HL-60 (cell line): Measurements from ENCODE around the gene RNF112.

Experiments used
- DNase-seq, 2 experiments: peaks; one replicate each; pipeline ENCODE4 v3.0.0-alpha.2; 2010 to 2020; ENCODE audit warnings: low read depth in 1 of 2, low spot score in 1 of 2
- H3K27ac ChIP-seq: fragments of 250-450 bp; sonication (Bioruptor Pico); replicated peaks from 2 replicates; pipeline ENCODE4 v1.5.1; 2020; ENCODE audit warnings: mild to moderate bottlenecking, moderate library complexity
- H3K27me3 ChIP-seq: fragments of 250-450 bp; sonication (Bioruptor Pico); 2 replicates; pipeline ENCODE4 v1.5.1; 2021; ENCODE audit warnings: mild to moderate bottlenecking, moderate library complexity; ENCODE audit not compliant: insufficient read depth, poor library complexity, severe bottlenecking
- H3K4me3 ChIP-seq: replicated peaks from 2 replicates; pipeline ENCODE4 v1.5.1; 2011; ENCODE audit warnings: mild to moderate bottlenecking, control low read depth, low read length; ENCODE audit not compliant: insufficient read depth
- CTCF ChIP-seq: IDR thresholded peaks from one replicate; pipeline ENCODE4 v1.5.1; 2011; ENCODE audit warnings: low read length, control low read depth, inconsistent platforms; ENCODE audit not compliant: insufficient read depth
- GABPA ChIP-seq: IDR thresholded peaks from 2 replicates; pipeline ENCODE4 v1.6.1; 2012; ENCODE audit warnings: low read depth
- POLR2AphosphoS5 ChIP-seq: IDR thresholded peaks from 2 replicates; pipeline ENCODE4 v1.6.1; 2012; ENCODE audit warnings: low read depth
- REST ChIP-seq: IDR thresholded peaks from 2 replicates; pipeline ENCODE4 v1.6.1; 2012; ENCODE audit warnings: low read depth; ENCODE audit not compliant: insufficient replicate concordance
- SPI1 ChIP-seq: IDR thresholded peaks from 2 replicates; pipeline ENCODE4 v1.6.1; 2012; ENCODE audit warnings: low read depth, mild to moderate bottlenecking, borderline replicate concordance

RNF112 gene

GRCh38 chr17:19377602-19378415 lies 33.2 kb upstream of the RNF112 start:
- Histone ChIP-seq H3K27me3 (no peaks in the 10 kb centered on the region), H3K4me3 (peak overlapping the region; percentile 63), H3K27ac (peak overlapping the region; percentile 87)
- peak; percentile 88 to 92 for DNase-seq
- no peak for TF ChIP-seq CTCF
- peak; percentile 87 for TF ChIP-seq REST
- no peak for TF ChIP-seq SPI1
- peak; percentile 47; the same call in 1 of the 2 replicates for TF ChIP-seq POLR2AphosphoS5
- TF ChIP-seq GABPA = peak; percentile 84

GRCh38 chr17:19378416-19379360 lies 32.3 kb upstream of the RNF112 start, which contains the start of gene MAPK7:
TSS of gene MAPK7 (plus strand) at chr17:19378498. CDS start at chr17:19378901, 403 bp downstream.
- Histone ChIP-seq H3K27me3 (no peaks in the 10 kb centered on the region), H3K27ac (peak within 1 kb of the TSS; percentile 87), H3K4me3 (peak within 1 kb of the TSS; percentile 63)
- DNase-seq = no peak
- TF ChIP-seq REST = no peak
- no peak for TF ChIP-seq POLR2AphosphoS5
- TF ChIP-seq SPI1 = no peak
- no peak for TF ChIP-seq CTCF
- TF ChIP-seq GABPA = no peak

GRCh38 chr17:19379361-19380065 lies 31.5 kb upstream of the RNF112 start:
- Histone ChIP-seq H3K27me3 (no peaks in the 10 kb centered on the region), H3K27ac (no peak overlapping the region), H3K4me3 (no peak overlapping the region; the same call in 1 of the 2 replicates)
- TF ChIP-seq SPI1 (no peak), CTCF (no peak), GABPA (no peak), POLR2AphosphoS5 (no peak)
- no peak for DNase-seq
